ENCODE results near the gene ACTL7A.

ACTL7A gene

DNA sequence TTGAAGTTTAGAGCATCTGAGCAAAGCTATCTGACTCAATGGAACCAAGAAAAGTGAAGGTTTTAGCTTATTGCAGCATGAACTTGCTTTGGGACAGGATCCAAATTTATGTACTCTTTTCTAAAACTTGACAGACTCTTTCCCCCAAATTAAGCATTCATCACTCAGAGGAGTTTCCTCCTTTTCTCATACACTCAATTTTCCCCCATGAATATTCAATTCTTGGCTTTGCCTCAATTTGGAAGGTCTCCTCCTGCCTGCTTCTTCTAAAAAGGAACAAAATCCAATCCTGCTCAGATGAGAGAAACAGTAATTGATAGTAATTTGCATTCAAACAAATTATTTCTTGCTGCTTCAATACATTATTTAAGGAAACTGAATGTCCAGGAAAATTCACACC, 5.0 kb downstream of the ACTL7A start:
- H2AFZ ChIP-seq (ENCODE audit: low read length) = no peak overlapping the region
- H3F3A ChIP-seq (ENCODE audit: insufficient read depth, low read length) = no peaks in the 10 kb centered on the region
- no peak overlapping the region for H3K4me2 ChIP-seq (ENCODE audit: low read length)
- H3K9me3 ChIP-seq (ENCODE audit: low read length) = peaks cover 3% of the 10 kb centered on the region; the same call in 1 of the 2 replicates
- peaks cover 19% of the 10 kb centered on the region for H3K36me3 ChIP-seq (ENCODE audit: insufficient read depth, low read length)
- H3K27me3 ChIP-seq (ENCODE audit: insufficient read depth, low read length) = no peaks in the 10 kb centered on the region
- H3K4me1 ChIP-seq (ENCODE audit: insufficient read depth, low read length, severe bottlenecking) = no peaks in the 10 kb centered on the region
- H3K79me2 ChIP-seq (ENCODE audit: insufficient read depth, low read length) = no peaks in the 10 kb centered on the region
- H3K27ac ChIP-seq (ENCODE audit: low read depth, low read length, poor library complexity, severe bottlenecking) = no peak overlapping the region
- no peaks in the 10 kb centered on the region for H3K9me2 ChIP-seq (ENCODE audit: low read depth, low read length)
- no peak for TF ChIP-seq EZH2 (IDR thresholded peaks at IDR 0.05; ENCODE audit: borderline replicate concordance, low read length)
- H3K9ac ChIP-seq (ENCODE audit: low read length) = no peak overlapping the region
- H3K4me3 ChIP-seq (ENCODE audit: low read depth, low read length, poor library complexity, severe bottlenecking) = no peak overlapping the region
- no peaks in the 10 kb centered on the region for H4K20me1 ChIP-seq (ENCODE audit: insufficient read depth, low read length)

DNA sequence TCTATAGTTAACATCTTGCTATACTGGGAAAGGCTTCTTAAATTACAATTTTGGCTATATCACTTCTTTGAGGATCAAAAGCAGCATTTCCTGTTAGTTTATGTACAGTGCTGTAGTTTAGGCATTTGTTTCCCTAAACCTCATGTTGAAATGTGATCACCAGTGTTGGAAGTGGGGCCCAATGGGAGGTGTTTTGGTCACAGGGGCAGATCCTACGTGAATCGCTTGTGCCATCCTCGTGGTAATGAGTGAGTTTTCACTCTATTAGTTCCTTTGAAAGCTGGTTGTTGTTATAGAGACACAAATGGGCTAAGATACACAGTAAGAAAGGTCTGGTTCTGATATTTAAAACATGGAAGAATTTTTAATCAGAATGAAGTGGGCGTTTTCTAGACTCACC, 5.8 kb downstream of the ACTL7A start:
- H2AFZ ChIP-seq (ENCODE audit: low read length) = no peak overlapping the region
- H3F3A ChIP-seq (ENCODE audit: insufficient read depth, low read length) = no peaks in the 10 kb centered on the region
- H3K27me3 ChIP-seq (ENCODE audit: insufficient read depth, low read length) = no peaks in the 10 kb centered on the region
- no peak overlapping the region for H3K27ac ChIP-seq (ENCODE audit: low read depth, low read length, poor library complexity, severe bottlenecking)
- H3K36me3 ChIP-seq (ENCODE audit: insufficient read depth, low read length) = peaks cover 23% of the 10 kb centered on the region
- no peaks in the 10 kb centered on the region for H3K9me2 ChIP-seq (ENCODE audit: low read depth, low read length)
- no peak overlapping the region for H3K4me3 ChIP-seq (ENCODE audit: low read depth, low read length, poor library complexity, severe bottlenecking)
- TF ChIP-seq CTCF (IDR thresholded peaks at IDR 0.05; ENCODE audit: low read length) (no peak), EZH2 (IDR thresholded peaks at IDR 0.05; ENCODE audit: borderline replicate concordance, low read length) (no peak)
- H3K4me1 ChIP-seq (ENCODE audit: insufficient read depth, low read length, severe bottlenecking) = no peaks in the 10 kb centered on the region
- no peaks in the 10 kb centered on the region for H4K20me1 ChIP-seq (ENCODE audit: insufficient read depth, low read length)
- H3K9ac ChIP-seq (ENCODE audit: low read length) = no peak overlapping the region
- no peak overlapping the region for H3K4me2 ChIP-seq (ENCODE audit: low read length)
- no peaks in the 10 kb centered on the region for H3K79me2 ChIP-seq (ENCODE audit: insufficient read depth, low read length)
- peaks cover 3% of the 10 kb centered on the region; the same call in 1 of the 2 replicates for H3K9me3 ChIP-seq (ENCODE audit: low read length)

DNA sequence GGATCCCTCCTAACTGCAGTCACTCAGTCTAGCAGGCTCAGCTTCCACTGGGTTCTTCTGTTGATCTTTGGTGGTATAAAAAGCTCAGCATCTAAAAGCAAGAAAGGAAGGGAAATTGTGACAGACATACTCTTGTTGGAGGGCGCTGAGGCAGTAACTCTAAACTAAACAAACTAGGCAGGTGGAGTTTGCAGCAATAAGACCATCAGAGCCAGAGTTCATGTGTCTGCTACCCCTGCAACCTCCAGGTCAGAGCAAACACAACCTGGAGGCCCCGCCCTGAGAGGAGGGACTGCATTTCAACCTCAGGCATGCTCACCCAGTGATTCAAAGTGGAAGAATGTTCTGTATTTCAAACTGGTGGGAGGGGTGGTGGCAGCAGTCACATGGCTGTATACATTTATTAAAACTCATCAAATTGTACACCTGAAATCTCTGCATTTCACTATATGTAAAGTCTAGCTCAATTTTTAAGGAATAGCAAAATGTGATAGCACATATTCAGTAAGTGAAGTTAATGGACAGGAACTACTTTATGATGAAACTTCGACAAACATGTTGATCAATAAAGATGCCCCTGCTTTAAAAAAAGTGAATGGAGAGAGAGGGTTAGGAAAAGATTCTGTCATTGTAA, 7.1 kb downstream of the ACTL7A start:
- Histone ChIP-seq H3K4me2 (ENCODE audit: low read length) (no peak overlapping the region), H3K79me2 (ENCODE audit: insufficient read depth, low read length) (no peaks in the 10 kb centered on the region), H3K4me3 (ENCODE audit: low read depth, low read length, poor library complexity, severe bottlenecking) (no peak overlapping the region), H3K9me2 (ENCODE audit: low read depth, low read length) (no peaks in the 10 kb centered on the region), H3K27me3 (ENCODE audit: insufficient read depth, low read length) (no peaks in the 10 kb centered on the region), H3K4me1 (ENCODE audit: insufficient read depth, low read length, severe bottlenecking) (no peaks in the 10 kb centered on the region), H3K27ac (ENCODE audit: low read depth, low read length, poor library complexity, severe bottlenecking) (no peak overlapping the region), H3F3A (ENCODE audit: insufficient read depth, low read length) (no peaks in the 10 kb centered on the region), H3K36me3 (ENCODE audit: insufficient read depth, low read length) (peaks cover 37% of the 10 kb centered on the region), H3K9me3 (ENCODE audit: low read length) (peaks cover 3% of the 10 kb centered on the region; the same call in 1 of the 2 replicates), H4K20me1 (ENCODE audit: insufficient read depth, low read length) (no peaks in the 10 kb centered on the region), H3K9ac (ENCODE audit: low read length) (no peak overlapping the region), H2AFZ (ENCODE audit: low read length) (no peak overlapping the region)
- no peak for TF ChIP-seq CTCF (IDR thresholded peaks at IDR 0.05; ENCODE audit: low read length)
